Fibroblast of villous mesenchyme (primary cell): ENCODE data around the gene TCERG1L. TPM values are rescaled to one million over a fixed set of nuclear protein-coding genes. Genes with fewer than 3 reads are reported as not detected.

Source experiments
- DNase-seq: peaks from one replicate; pipeline ENCODE4 v3.0.0-alpha.2; 2010; ENCODE audit warnings: low read depth
- H3K4me3 ChIP-seq: 2 replicates; pipeline ENCODE4 v1.5.1; 2011; ENCODE audit warnings: low read depth, mild to moderate bottlenecking, low read length
- total RNA-seq: library from RNA; depleted of rRNA; stranded (reverse); fragments of >200 nt; gene quantifications from 2 replicates; pipeline ENCODE4 v1.2.3, GENCODE V29; 2012
- TF ChIP-seq, protein P1 (sequence below): IDR thresholded peaks from 2 replicates; pipeline ENCODE4 v1.5.1; 2012; ENCODE audit warnings: low read depth, mild to moderate bottlenecking, low read length; ENCODE audit not compliant: insufficient read depth

Gene TCERG1L
- total RNA-seq, 1 donor: not detected

DNA sequence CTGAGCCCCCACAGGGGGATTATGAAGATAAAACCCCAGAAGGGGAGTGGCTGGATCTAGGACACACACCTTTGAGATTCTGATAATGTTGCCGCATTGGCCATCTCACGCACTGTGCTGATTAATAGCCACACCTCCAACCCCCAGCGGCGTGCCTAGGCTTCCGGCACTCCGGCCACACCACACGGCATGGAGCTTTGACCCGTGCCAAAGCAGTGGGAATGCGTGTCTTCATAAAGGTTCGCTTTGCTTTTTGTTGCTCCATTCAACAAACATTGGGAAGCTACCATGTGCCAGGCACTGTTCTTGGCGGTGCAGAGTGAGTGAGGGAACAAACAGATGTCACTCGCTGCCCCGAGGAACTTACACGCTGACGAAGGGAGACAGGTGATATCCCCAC, 117.6 kb downstream of the TCERG1L start:
- TF ChIP-seq, protein P1, sequence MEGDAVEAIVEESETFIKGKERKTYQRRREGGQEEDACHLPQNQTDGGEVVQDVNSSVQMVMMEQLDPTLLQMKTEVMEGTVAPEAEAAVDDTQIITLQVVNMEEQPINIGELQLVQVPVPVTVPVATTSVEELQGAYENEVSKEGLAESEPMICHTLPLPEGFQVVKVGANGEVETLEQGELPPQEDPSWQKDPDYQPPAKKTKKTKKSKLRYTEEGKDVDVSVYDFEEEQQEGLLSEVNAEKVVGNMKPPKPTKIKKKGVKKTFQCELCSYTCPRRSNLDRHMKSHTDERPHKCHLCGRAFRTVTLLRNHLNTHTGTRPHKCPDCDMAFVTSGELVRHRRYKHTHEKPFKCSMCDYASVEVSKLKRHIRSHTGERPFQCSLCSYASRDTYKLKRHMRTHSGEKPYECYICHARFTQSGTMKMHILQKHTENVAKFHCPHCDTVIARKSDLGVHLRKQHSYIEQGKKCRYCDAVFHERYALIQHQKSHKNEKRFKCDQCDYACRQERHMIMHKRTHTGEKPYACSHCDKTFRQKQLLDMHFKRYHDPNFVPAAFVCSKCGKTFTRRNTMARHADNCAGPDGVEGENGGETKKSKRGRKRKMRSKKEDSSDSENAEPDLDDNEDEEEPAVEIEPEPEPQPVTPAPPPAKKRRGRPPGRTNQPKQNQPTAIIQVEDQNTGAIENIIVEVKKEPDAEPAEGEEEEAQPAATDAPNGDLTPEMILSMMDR: no peak
- DNase-seq: no peak
- no peak overlapping the region for H3K4me3 ChIP-seq

DNA sequence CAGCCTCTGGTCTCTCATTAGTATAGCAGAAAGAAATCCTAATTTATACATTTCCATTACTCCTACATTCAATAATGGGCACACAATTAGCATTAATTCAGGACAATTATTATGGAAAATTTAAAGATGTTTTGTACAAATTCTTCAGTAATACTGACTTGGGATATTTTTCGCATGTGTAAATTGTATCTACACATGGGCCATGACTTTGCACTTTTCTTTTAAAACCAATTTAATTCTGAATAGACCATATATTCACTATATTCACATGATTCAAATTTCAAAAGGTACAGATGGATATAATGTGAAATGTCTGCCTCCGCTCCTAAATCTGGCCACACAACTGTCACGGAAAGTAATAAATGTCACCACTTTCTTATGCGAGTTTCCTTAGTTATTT, 123.0 kb downstream of the TCERG1L start:
- no peak overlapping the region for H3K4me3 ChIP-seq
- DNase-seq: no peak
- TF ChIP-seq, protein P1: no peak

DNA sequence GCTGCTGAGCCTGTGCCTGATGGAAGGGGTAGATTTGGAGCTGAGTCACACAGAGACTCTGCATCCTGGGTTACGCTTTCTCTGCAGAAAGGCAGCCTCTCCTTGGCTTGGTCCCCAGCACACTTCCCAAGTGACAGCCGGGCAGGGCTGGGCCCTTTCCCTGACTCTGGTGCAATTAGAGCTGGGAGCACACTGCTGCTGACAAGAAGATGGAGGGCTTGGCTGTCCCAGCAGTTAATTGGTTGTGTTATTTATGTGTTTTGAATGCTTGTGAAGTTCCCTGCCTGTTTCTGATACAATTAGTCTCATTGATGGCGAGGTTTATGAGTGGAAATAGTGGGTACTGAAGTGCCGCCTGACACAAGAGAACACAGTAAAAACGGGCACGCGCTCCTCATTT, 123.6 kb downstream of the TCERG1L start:
- TF ChIP-seq, protein P1: no peak
- DNase-seq: no peak

DNA sequence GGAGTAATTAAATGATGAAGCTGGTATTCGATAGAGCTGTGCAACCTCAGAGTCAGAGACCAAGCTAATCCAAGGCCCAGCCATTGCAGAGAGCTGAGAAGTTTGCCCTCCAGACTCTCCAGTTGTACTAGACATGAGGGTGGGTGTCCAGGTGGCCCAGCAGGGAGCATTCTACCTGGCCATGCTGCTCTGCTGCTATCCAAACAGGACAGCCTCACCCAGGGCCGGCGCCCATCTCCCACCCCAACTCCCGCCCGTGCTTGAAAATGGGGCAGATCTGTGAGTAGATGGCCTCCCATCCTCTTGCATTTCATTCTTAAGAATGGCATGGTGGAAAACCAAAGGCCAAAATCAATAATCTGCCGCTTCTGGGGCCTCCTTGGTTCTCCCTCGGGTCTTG, 124.2 kb downstream of the TCERG1L start:
- DNase-seq: no peak
- no peak overlapping the region for H3K4me3 ChIP-seq
- TF ChIP-seq, protein P1: no peak

More for the DNA sequence above, 123.6 kb downstream of the TCERG1L start:
- no peak overlapping the region for H3K4me3 ChIP-seq

DNA sequence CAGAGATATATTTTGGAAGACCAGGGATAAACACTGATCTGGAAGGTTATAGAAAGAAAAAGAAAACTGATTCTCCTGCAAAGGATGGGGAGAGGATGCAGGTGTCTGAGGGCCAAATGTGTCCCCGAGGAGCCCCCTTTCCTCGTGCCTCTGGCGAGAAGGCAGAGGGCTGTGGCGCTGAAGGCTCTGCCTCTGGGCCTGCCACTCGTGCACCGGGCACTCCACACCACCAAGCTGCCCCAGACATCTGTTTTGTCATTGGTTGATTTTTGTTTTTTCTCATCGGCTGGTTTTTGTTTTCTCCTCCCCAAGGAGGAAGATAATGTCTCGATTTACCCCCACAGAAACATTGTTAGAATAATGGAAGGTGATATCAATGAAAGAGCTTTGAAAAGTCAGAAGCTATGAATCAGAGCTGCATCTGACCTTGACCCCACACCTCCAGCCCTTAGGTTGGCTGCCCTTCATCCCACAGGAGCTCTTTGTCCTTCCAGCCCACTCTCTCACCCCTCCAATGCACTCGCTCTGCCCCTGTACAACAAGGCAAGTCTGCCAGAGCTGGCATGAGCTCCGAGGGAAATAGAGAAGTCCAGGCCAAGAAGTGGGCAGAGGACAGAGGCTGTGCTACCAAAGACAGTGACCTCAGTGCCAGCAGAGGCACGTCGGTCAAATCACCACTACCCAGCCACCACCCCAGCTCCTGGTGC, 124.8 kb downstream of the TCERG1L start:
- TF ChIP-seq, protein P1: no peak
- DNase-seq: no peak
- H3K4me3 ChIP-seq: no peak overlapping the region

DNA sequence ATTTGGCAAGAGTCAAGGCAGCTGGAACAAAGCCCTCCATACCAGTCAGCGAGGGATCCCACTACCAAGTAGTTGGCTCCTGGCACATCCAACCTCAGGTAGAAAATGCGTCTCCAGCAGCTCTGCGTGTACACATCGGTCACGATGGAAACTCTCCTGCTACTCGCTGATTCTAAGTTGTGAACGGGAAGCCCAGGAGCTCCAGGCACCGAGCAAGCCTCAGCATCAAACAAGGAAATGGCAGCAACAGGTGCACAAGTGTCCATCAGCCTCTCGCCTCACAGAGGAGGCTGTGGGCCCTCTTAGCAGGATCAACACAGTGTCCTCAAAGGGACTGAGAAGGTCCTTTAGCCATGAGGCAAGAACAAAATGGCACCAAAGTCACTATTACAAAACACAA, 127.0 kb downstream of the TCERG1L start:
- TF ChIP-seq, protein P1: no peak
- H3K4me3 ChIP-seq: no peak overlapping the region
- no peak for DNase-seq

DNA sequence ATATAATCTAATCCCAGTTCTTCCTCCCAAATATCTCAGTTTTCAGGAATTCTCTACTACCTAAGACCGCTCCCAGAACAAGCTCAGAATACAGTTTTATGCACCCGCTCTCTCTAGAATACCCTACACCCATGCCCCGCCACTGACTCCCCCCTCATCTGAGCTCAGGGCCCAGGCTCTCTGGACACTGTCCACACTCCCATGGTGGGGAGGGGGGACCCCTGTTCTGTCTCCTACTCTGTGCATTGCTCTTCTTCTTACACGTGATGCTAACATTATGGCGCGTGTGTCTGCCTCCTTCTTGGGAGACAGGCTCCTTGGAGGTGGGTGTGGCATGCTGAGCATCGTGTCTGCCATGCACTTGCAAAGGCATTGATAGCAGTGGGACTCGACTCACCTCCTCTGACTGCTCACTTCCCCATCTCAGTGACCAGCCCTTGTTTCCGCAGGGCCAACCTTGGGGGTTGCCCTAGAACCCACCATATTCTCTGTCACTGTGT, 127.9 kb downstream of the TCERG1L start:
- TF ChIP-seq, protein P1: no peak
- H3K4me3 ChIP-seq: no peak overlapping the region
- DNase-seq: no peak
